H9 (cell line): Measurements from ENCODE around the gene SLC16A10. TPM values are rescaled to one million over a fixed set of nuclear protein-coding genes. Genes with fewer than 3 reads are reported as not detected.

Experiments used
- DNase-seq: peaks from one replicate; pipeline ENCODE4 v3.0.0-alpha.2; 2017
- H2AFZ ChIP-seq: one replicate; pipeline ENCODE4 v1.6.1; 2013; ENCODE audit warnings: mild to moderate bottlenecking, low read length, control low read depth, moderate library complexity
- H2AK5ac ChIP-seq: 2 replicates; pipeline ENCODE4 v1.6.1; 2013; ENCODE audit warnings: low read length, control low read depth, mixed read lengths; ENCODE audit not compliant: insufficient read length
- H2BK120ac ChIP-seq: one replicate; pipeline ENCODE4 v1.6.1; 2013; ENCODE audit warnings: low read depth, mild to moderate bottlenecking, low read length, control low read depth, inconsistent platforms; ENCODE audit not compliant: poor library complexity, severe bottlenecking
- H2BK12ac ChIP-seq: 2 replicates; pipeline ENCODE4 v1.6.1; 2013; ENCODE audit warnings: low read length, control low read depth, mixed read lengths, low read depth; ENCODE audit not compliant: insufficient read length
- H2BK15ac ChIP-seq: 2 replicates; pipeline ENCODE4 v1.6.1; 2013; ENCODE audit warnings: low read depth, low read length, control low read depth
- H2BK20ac ChIP-seq: one replicate; pipeline ENCODE4 v1.6.1; 2013; ENCODE audit warnings: low read depth, mild to moderate bottlenecking, low read length, control low read depth, inconsistent platforms; ENCODE audit not compliant: poor library complexity, severe bottlenecking
- H2BK5ac ChIP-seq: 2 replicates; pipeline ENCODE4 v1.6.1; 2013; ENCODE audit warnings: low read length, control low read depth, mixed read lengths; ENCODE audit not compliant: insufficient read length
- H3K14ac ChIP-seq: 2 replicates; pipeline ENCODE4 v1.6.1; 2013; ENCODE audit warnings: low read length, control low read depth; ENCODE audit not compliant: insufficient read depth
- H3K18ac ChIP-seq: 2 replicates; pipeline ENCODE4 v1.6.1; 2013; ENCODE audit warnings: low read depth, mild to moderate bottlenecking, mixed read lengths, low read length, control low read depth; ENCODE audit not compliant: insufficient read length
- H3K23ac ChIP-seq: 2 replicates; pipeline ENCODE4 v1.6.1; 2013; ENCODE audit warnings: low read length, control low read depth, mixed read lengths, low read depth; ENCODE audit not compliant: insufficient read length
- H3K23me2 ChIP-seq: 2 replicates; pipeline ENCODE4 v1.6.1; 2013; ENCODE audit warnings: low read depth, mild to moderate bottlenecking, mixed read lengths, low read length, control low read depth; ENCODE audit not compliant: insufficient read length, poor library complexity, severe bottlenecking
- H3K27ac ChIP-seq: 2 replicates; pipeline ENCODE4 v1.5.1; 2013; ENCODE audit warnings: low read length, control low read depth, mixed read lengths, low read depth; ENCODE audit not compliant: insufficient read length
- H3K27me3 ChIP-seq: 2 replicates; pipeline ENCODE4 v1.6.1; 2013; ENCODE audit warnings: low read length, control low read depth, inconsistent platforms; ENCODE audit not compliant: insufficient read depth
- H3K4ac ChIP-seq: 2 replicates; pipeline ENCODE4 v1.6.1; 2013; ENCODE audit warnings: low read depth, mild to moderate bottlenecking, control low read depth, inconsistent platforms, low read length, moderate library complexity
- H3K4me1 ChIP-seq: 2 replicates; pipeline ENCODE4 v1.6.1; 2013; ENCODE audit warnings: low read length, control low read depth, inconsistent platforms; ENCODE audit not compliant: insufficient read depth
- H3K4me2 ChIP-seq: 2 replicates; pipeline ENCODE4 v1.6.1; 2013; ENCODE audit warnings: low read length, control low read depth, mixed read lengths; ENCODE audit not compliant: insufficient read length, insufficient read depth
- H3K56ac ChIP-seq: 2 replicates; pipeline ENCODE4 v1.6.1; 2013; ENCODE audit warnings: low read depth, mild to moderate bottlenecking, mixed read lengths, low read length, control low read depth; ENCODE audit not compliant: insufficient read length
- H3K79me1 ChIP-seq: 2 replicates; pipeline ENCODE4 v1.6.1; 2013; ENCODE audit warnings: low read depth, mild to moderate bottlenecking, moderate library complexity, low read length, control low read depth, inconsistent platforms; ENCODE audit not compliant: insufficient read depth, poor library complexity, severe bottlenecking
- H3K79me2 ChIP-seq: 2 replicates; pipeline ENCODE4 v1.6.1; 2013; ENCODE audit warnings: low read length, control low read depth, inconsistent platforms; ENCODE audit not compliant: insufficient read depth
- H3K9ac ChIP-seq: 2 replicates; pipeline ENCODE4 v1.6.1; 2013; ENCODE audit warnings: low read length, control low read depth, mixed read lengths; ENCODE audit not compliant: insufficient read length; ENCODE audit errors: extremely low read depth
- H3K9me3 ChIP-seq: one replicate; pipeline ENCODE4 v1.6.1; 2013; ENCODE audit warnings: low read depth, low read length, inconsistent platforms; ENCODE audit not compliant: control insufficient read depth
- H3T11ph ChIP-seq: one replicate; pipeline ENCODE4 v1.6.1; 2013; ENCODE audit warnings: mild to moderate bottlenecking, low read length, control low read depth, inconsistent platforms
- H4K20me1 ChIP-seq: one replicate; pipeline ENCODE4 v1.6.1; 2013; ENCODE audit not compliant: control insufficient read depth, insufficient read length, insufficient read depth
- H4K5ac ChIP-seq: 2 replicates; pipeline ENCODE4 v1.6.1; 2013; ENCODE audit warnings: low read depth, mild to moderate bottlenecking, mixed read lengths, low read length, control low read depth; ENCODE audit not compliant: insufficient read length
- H4K8ac ChIP-seq: replicated peaks from 2 replicates; pipeline ENCODE4 v1.6.1; 2013; ENCODE audit warnings: low read length, control low read depth, mixed read lengths, low read depth; ENCODE audit not compliant: insufficient read length
- H4K91ac ChIP-seq: 2 replicates; pipeline ENCODE4 v1.6.1; 2013; ENCODE audit warnings: low read depth, mild to moderate bottlenecking, moderate library complexity, mixed read lengths, low read length, control low read depth; ENCODE audit not compliant: insufficient read length
- H3K27ac Mint-ChIP-seq, 3 experiments: 2 replicates in 2 of 3; 3 replicates in 1 of 3; pipeline ENCODE4 v1.8.0; 2020 to 2021; ENCODE audit warnings: mixed read lengths in 3 of 3, mild to moderate bottlenecking in 1 of 3, moderate library complexity in 1 of 3
- H3K27me3 Mint-ChIP-seq: 2 replicates; pipeline ENCODE4 v1.8.0; 2021; ENCODE audit warnings: low read depth, mild to moderate bottlenecking, moderate library complexity, mixed read lengths
- H3K36me3 Mint-ChIP-seq, 3 experiments: 2 replicates in 2 of 3; 3 replicates in 1 of 3; pipeline ENCODE4 v1.8.0; 2020 to 2021; ENCODE audit warnings: low read depth in 3 of 3, mixed read lengths in 3 of 3; ENCODE audit not compliant: insufficient read depth in 1 of 3
- H3K4me1 Mint-ChIP-seq, 2 experiments: 2 replicates each; pipeline ENCODE4 v1.8.0; 2020; ENCODE audit warnings: mixed read lengths in 2 of 2
- H3K4me3 Mint-ChIP-seq, 2 experiments: 2 replicates in 1 of 2; 3 replicates in 1 of 2; pipeline ENCODE4 v1.8.0; 2020 to 2021; ENCODE audit warnings: mild to moderate bottlenecking in 2 of 2, mixed read lengths in 2 of 2, moderate library complexity in 1 of 2
- H3K9me3 Mint-ChIP-seq, 2 experiments: 2 replicates in 1 of 2; 3 replicates in 1 of 2; pipeline ENCODE4 v1.8.0; 2020; ENCODE audit warnings: mild to moderate bottlenecking in 2 of 2, mixed read lengths in 2 of 2, moderate library complexity in 1 of 2
- CTCF ChIP-seq: fragments of 200-600 bp; sonication (generic); conservative IDR thresholded peaks from 3 replicates; pipeline ENCODE4 v1.8.0; 2021; ENCODE audit warnings: antibody characterized with exemption, mild to moderate bottlenecking
- total RNA-seq: library from RNA; stranded (reverse); gene quantifications from 2 replicates; pipeline ENCODE4 v1.2.1, GENCODE V29; 2021

Gene SLC16A10
- total RNA-seq, 1 experiment from 2014 or later, result 11.4 TPM

- Histone ChIP-seq H3K27ac (no peak overlapping the region), H3K14ac (no peak overlapping the region), H2AFZ (no peak overlapping the region), H3K4me1 (no peaks in the 10 kb centered on the region), H3K9me3 (no peaks in the 10 kb centered on the region), H2BK120ac (no peak overlapping the region), H4K91ac (no peak overlapping the region), H2BK15ac (no peak overlapping the region), H3K79me1 (no peaks in the 10 kb centered on the region), H2BK5ac (no peak overlapping the region), H4K8ac (no peak overlapping the region), H4K5ac (no peak overlapping the region), H3K4me2 (no peak overlapping the region), H3K23me2 (no peaks in the 10 kb centered on the region), H3K23ac (no peak overlapping the region), H2BK12ac (no peak overlapping the region), H3K9ac (no peak overlapping the region), H3K56ac (no peak overlapping the region), H3T11ph (no peak overlapping the region), H3K79me2 (no peaks in the 10 kb centered on the region), H2BK20ac (no peak overlapping the region), H4K20me1 (no peaks in the 10 kb centered on the region), H3K18ac (no peak overlapping the region), H3K27me3 (no peaks in the 10 kb centered on the region), H3K4ac (no peak overlapping the region), H2AK5ac (no peak overlapping the region)
- H3K27me3 Mint-ChIP-seq, result peaks cover 8% of the 10 kb centered on the region
- H3K4me1 Mint-ChIP-seq, result peaks cover 0 to 3% of the 10 kb centered on the region in 2 experiments; a peak in 1 of 4 replicates
- H3K27ac Mint-ChIP-seq, result no peak overlapping the region
- DNase-seq, result no peak
- no peak overlapping the region for H3K4me3 Mint-ChIP-seq
- no peaks in the 10 kb centered on the region for H3K9me3 Mint-ChIP-seq
- no peaks in the 10 kb centered on the region for H3K36me3 Mint-ChIP-seq
- no peak for TF ChIP-seq CTCF
Observed at GRCh38 chr6:111074311-111074710, 13.0 kb upstream of the SLC16A10 start.
